MG63 (cell line): ENCODE results near the gene SNX33. TPM values are rescaled to one million over a fixed set of nuclear protein-coding genes. Genes with fewer than 3 reads are reported as not detected.
"Not testable (repeated sequence)": the region's sequence is repeated elsewhere in the genome, so short reads cannot be mapped to it uniquely, and the experiment has no call there.

Source experiments
- DNase-seq: peaks from one replicate; pipeline ENCODE4 v3.0.0-alpha.2; 2020
- H3K27me3 ChIP-seq: fragments of 250-450 bp; sonication (Bioruptor Pico); 2 replicates; pipeline ENCODE4 v1.5.1; 2020; ENCODE audit warnings: mild to moderate bottlenecking, moderate library complexity
- H3K36me3 ChIP-seq: fragments of 250-450 bp; sonication (Bioruptor Pico); 2 replicates; pipeline ENCODE4 v1.5.1; 2020; ENCODE audit warnings: mild to moderate bottlenecking, moderate library complexity
- H3K4me3 ChIP-seq: fragments of 250-450 bp; sonication (Bioruptor Pico); 2 replicates; pipeline ENCODE4 v1.5.1; 2020; ENCODE audit warnings: mild to moderate bottlenecking, moderate library complexity
- H3K9me3 ChIP-seq: fragments of 250-450 bp; sonication (Bioruptor Pico); 2 replicates; pipeline ENCODE4 v1.5.1; 2020; ENCODE audit warnings: mild to moderate bottlenecking, moderate library complexity
- total RNA-seq: library from RNA; depleted of rRNA; stranded (reverse); fragments of >200 nt; shearing (Covaris generic); gene quantifications from 2 replicates; pipeline ENCODE4 v1.2.3, GENCODE V29; 2014; ENCODE audit warnings: low replicate concordance

Gene SNX33
- total RNA-seq, 1 experiment from 2014 or later: 20.8 TPM

- DNase-seq: peak; percentile 84
- H3K36me3 ChIP-seq: no peaks in the 10 kb centered on the region; the same call in 1 of the 2 replicates
- no peaks in the 10 kb centered on the region for H3K27me3 ChIP-seq
- H3K9me3 ChIP-seq: no peaks in the 10 kb centered on the region
- no peak overlapping the region for H3K4me3 ChIP-seq
Observed at GRCh38 chr15:75672646-75673425, 25.1 kb downstream of the SNX33 start.

- peaks cover under 1% of the 10 kb centered on the region; the same call in 1 of the 2 replicates for H3K36me3 ChIP-seq
- no peaks in the 10 kb centered on the region for H3K9me3 ChIP-seq
- no peak overlapping the region for H3K4me3 ChIP-seq
- DNase-seq: peak; percentile 64
- no peaks in the 10 kb centered on the region for H3K27me3 ChIP-seq
Observed at GRCh38 chr15:75673426-75674235, 25.9 kb downstream of the SNX33 start.

GRCh38 chr15:75674366-75674765 lies 26.7 kb downstream of the SNX33 start:
- DNase-seq: no peak
- Histone ChIP-seq H3K27me3 (no peaks in the 10 kb centered on the region), H3K36me3 (peaks cover 2% of the 10 kb centered on the region; the same call in 1 of the 2 replicates), H3K9me3 (no peaks in the 10 kb centered on the region), H3K4me3 (no peak overlapping the region)

GRCh38 chr15:75675579-75676404 lies 28.1 kb downstream of the SNX33 start:
- no peak for DNase-seq
- H3K36me3 ChIP-seq: peaks cover 2% of the 10 kb centered on the region
- H3K27me3 ChIP-seq: no peaks in the 10 kb centered on the region
- H3K9me3 ChIP-seq: no peaks in the 10 kb centered on the region
- H3K4me3 ChIP-seq: no peak overlapping the region

- no peaks in the 10 kb centered on the region for H3K9me3 ChIP-seq
- no peak for DNase-seq
- H3K4me3 ChIP-seq: no peak overlapping the region
- peaks cover 2% of the 10 kb centered on the region for H3K36me3 ChIP-seq
- no peaks in the 10 kb centered on the region for H3K27me3 ChIP-seq
Observed at GRCh38 chr15:75676688-75677464, 29.2 kb downstream of the SNX33 start.

- H3K4me3 ChIP-seq: no peak overlapping the region
- H3K9me3 ChIP-seq: no peaks in the 10 kb centered on the region
- no peak for DNase-seq
- no peaks in the 10 kb centered on the region for H3K27me3 ChIP-seq
- H3K36me3 ChIP-seq: peaks cover 2% of the 10 kb centered on the region
Observed at GRCh38 chr15:75677465-75678323, 30.0 kb downstream of the SNX33 start.

GRCh38 chr15:75678324-75678690 lies 30.6 kb downstream of the SNX33 start:
- not testable (repeated sequence) for H3K4me3 ChIP-seq, H3K9me3 ChIP-seq, H3K27me3 ChIP-seq, H3K36me3 ChIP-seq, DNase-seq

- H3K27me3 ChIP-seq: no peaks in the 10 kb centered on the region
- peaks cover 11% of the 10 kb centered on the region for H3K36me3 ChIP-seq
- no peak for DNase-seq
- no peak overlapping the region for H3K4me3 ChIP-seq
- no peaks in the 10 kb centered on the region for H3K9me3 ChIP-seq
Observed at GRCh38 chr15:75680007-75680789, 32.5 kb downstream of the SNX33 start.

GRCh38 chr15:75682181-75683135 lies 34.7 kb downstream of the SNX33 start:
- Histone ChIP-seq H3K27me3 (no peaks in the 10 kb centered on the region), H3K4me3 (no peak overlapping the region), H3K9me3 (no peaks in the 10 kb centered on the region), H3K36me3 (peaks cover 14% of the 10 kb centered on the region)
- no peak for DNase-seq

GRCh38 chr15:75683646-75684312 lies 36.1 kb downstream of the SNX33 start:
- H3K9me3 ChIP-seq, H3K27me3 ChIP-seq, H3K4me3 ChIP-seq: not testable (repeated sequence)
- peaks cover 12% of the 10 kb centered on the region for H3K36me3 ChIP-seq
- peak; percentile 54 for DNase-seq

GRCh38 chr15:75684648-75685047 lies 36.9 kb downstream of the SNX33 start:
- Histone ChIP-seq H3K9me3 (no peaks in the 10 kb centered on the region), H3K27me3 (no peaks in the 10 kb centered on the region), H3K36me3 (peaks cover 11% of the 10 kb centered on the region), H3K4me3 (no peak overlapping the region)
- no peak for DNase-seq

GRCh38 chr15:75685195-75685594 lies 37.5 kb downstream of the SNX33 start:
- no peak overlapping the region for H3K4me3 ChIP-seq
- no peaks in the 10 kb centered on the region for H3K27me3 ChIP-seq
- no peak for DNase-seq

GRCh38 chr15:75686212-75686642 lies 38.5 kb downstream of the SNX33 start:
- H3K4me3 ChIP-seq: not testable (repeated sequence)
- peak; percentile 77 for DNase-seq

More at GRCh38 chr15:75685195-75685594, 37.5 kb downstream of the SNX33 start:
- Histone ChIP-seq H3K9me3 (no peaks in the 10 kb centered on the region), H3K36me3 (peaks cover 11% of the 10 kb centered on the region)

More at GRCh38 chr15:75686212-75686642, 38.5 kb downstream of the SNX33 start:
- H3K27me3 ChIP-seq, H3K9me3 ChIP-seq: not testable (repeated sequence)
- H3K36me3 ChIP-seq: peaks cover 11% of the 10 kb centered on the region
